Panc1 (cell line): ENCODE measurements around the gene ZNF580. TPM values are rescaled to one million over a fixed set of nuclear protein-coding genes. Genes with fewer than 3 reads are reported as not detected.

ENCODE experiments used
- ATAC-seq: fragments of 200-7000 bp; cut with Tn5 transposase; 2 replicates; pipeline ENCODE4 v1.9.1; 2020; ENCODE audit warnings: mild to moderate bottlenecking, moderate library complexity
- BruUV-seq: library from RNA; stranded (reverse); fragments of 400-500 nt; replicated peaks from 2 replicates; lab custom pipeline; 2021; lab: Mats Ljungman, UMichigan
- CTCF ChIA-PET: fragments of 300-600 bp; sonication (Branson Sonifier 250); formaldehyde crosslinking; loops from one replicate; lab custom pipeline; 2022; ENCODE audit warnings: antibody characterized with exemption; lab: Charles Lee
- POLR2A ChIA-PET: fragments of 300-600 bp; sonication (Branson Sonifier 250); formaldehyde crosslinking; loops from one replicate; lab custom pipeline; 2022; ENCODE audit warnings: antibody characterized with exemption; lab: Charles Lee
- DNase-seq: peaks from one replicate; pipeline ENCODE4 v3.0.0-alpha.2; 2010; ENCODE audit warnings: low read depth, low spot score
- H3K27ac ChIP-seq: 2 replicates; pipeline ENCODE4 v1.5.1; 2011; ENCODE audit warnings: mild to moderate bottlenecking, low read length, inconsistent platforms
- H3K27me3 ChIP-seq: fragments of 200-500 bp; sonication (Bioruptor generic); 2 replicates; pipeline ENCODE4 v1.6.0; 2014; ENCODE audit warnings: low read length, inconsistent platforms; ENCODE audit not compliant: control insufficient read depth, insufficient read depth
- H3K36me3 ChIP-seq: fragments of 200-500 bp; sonication (Bioruptor generic); 2 replicates; pipeline ENCODE4 v1.5.1; 2014; ENCODE audit warnings: inconsistent platforms, mild to moderate bottlenecking, low read length, moderate library complexity; ENCODE audit not compliant: control insufficient read depth, insufficient read depth
- H3K4me1 ChIP-seq: 2 replicates; pipeline ENCODE4 v1.5.1; 2011; ENCODE audit warnings: inconsistent platforms, mild to moderate bottlenecking, low read length, moderate library complexity; ENCODE audit not compliant: control insufficient read depth, insufficient read depth
- H3K4me3 ChIP-seq, 2 experiments: 2 replicates each; pipeline ENCODE4 v1.5.1; 2011 to 2012; ENCODE audit warnings: low read depth in 2 of 2, low read length in 2 of 2, mild to moderate bottlenecking in 2 of 2, inconsistent platforms in 1 of 2, moderate library complexity in 1 of 2
- H3K9me3 ChIP-seq: fragments of 200-500 bp; sonication (Bioruptor generic); 2 replicates; pipeline ENCODE4 v1.5.1; 2014; ENCODE audit warnings: low read depth, mild to moderate bottlenecking, inconsistent platforms, low read length, moderate library complexity; ENCODE audit not compliant: control insufficient read depth, insufficient read depth
- CTCF ChIP-seq: fragments of 450-650 bp; IDR thresholded peaks from 2 replicates; pipeline ENCODE4 v1.5.1; 2017; ENCODE audit warnings: mild to moderate bottlenecking
- POLR2AphosphoS5 ChIP-seq: IDR thresholded peaks from 2 replicates; pipeline ENCODE4 v1.6.1; 2012; ENCODE audit warnings: mild to moderate bottlenecking, low read depth, low read length, moderate library complexity
- SIN3A ChIP-seq: IDR thresholded peaks from 2 replicates; pipeline ENCODE4 v1.6.1; 2012; ENCODE audit warnings: low read depth, mild to moderate bottlenecking, low read length, moderate library complexity, borderline replicate concordance; ENCODE audit not compliant: insufficient read depth
- TCF7L2 ChIP-seq: IDR thresholded peaks from 2 replicates; pipeline ENCODE4 v1.6.1; 2011; ENCODE audit warnings: mild to moderate bottlenecking, low read depth, low read length, inconsistent platforms
- in situ Hi-C: cut with HindIII; loops from 2 replicates; pipeline ENCODE4 v1.10.0; 2016; ENCODE audit warnings: low sequenced_read_pairs, low pct_unique_long_range_greater_than_20kb
- intact Hi-C: fragments of 100-400 bp; cut with micrococcal nuclease; formaldehyde crosslinking; loops from one replicate; pipeline ENCODE4 v1.10.0; 2022; ENCODE audit not compliant: unreplicated experiment
- total RNA-seq: library from RNA; stranded (reverse); gene quantifications from one replicate; pipeline ENCODE4 v1.2.1, GENCODE V29; 2021; ENCODE audit not compliant: unreplicated experiment
- TF ChIP-seq, protein P1 (sequence below), 2 experiments: IDR thresholded peaks; 2 replicates each; pipeline ENCODE4 v1.6.1; 2011 to 2012; ENCODE audit warnings: low read depth in 2 of 2, control low read depth in 1 of 2, low read length in 1 of 2, mild to moderate bottlenecking in 1 of 2, moderate library complexity in 1 of 2; ENCODE audit not compliant: insufficient read depth in 1 of 2

The ZNF580 gene
- total RNA-seq, 1 experiment from 2014 or later, result 58.0 TPM

DNA sequence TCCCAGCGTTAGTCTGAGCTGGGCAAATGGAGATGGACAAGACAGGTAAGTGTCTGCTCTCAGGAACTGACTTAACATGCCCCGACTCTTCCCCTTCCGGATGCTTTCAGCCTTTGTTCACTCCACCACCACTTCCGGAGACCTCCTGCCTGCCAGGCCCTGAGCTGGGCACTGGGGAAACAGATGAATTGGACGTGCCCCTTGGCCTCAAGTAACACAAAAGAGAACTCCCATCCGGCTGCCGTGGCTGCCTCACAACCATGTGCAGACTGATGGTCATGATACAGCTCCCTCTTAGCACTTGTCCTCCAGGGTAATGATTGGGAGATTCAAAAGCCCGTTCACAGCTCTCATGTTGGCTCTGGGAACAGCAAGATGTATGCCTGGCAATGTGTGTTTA lies 23.4 kb upstream of the ZNF580 start:
- no peaks in the 10 kb centered on the region for H3K27me3 ChIP-seq
- no TSS peak for BruUV-seq
- H3K4me3 ChIP-seq, result no peak overlapping the region
- in situ Hi-C loops, result no loop called here
- intact Hi-C loops, result no loop called here
- DNase-seq (no peak), ATAC-seq (no peak)
- no peaks in the 10 kb centered on the region for H3K4me1 ChIP-seq
- CTCF ChIA-PET, result interaction anchor here (0.6 kb wide), 1 partner anchor 12 kb away, joined by 3 read pairs; the partner anchor contains the start of gene ZNF865
- POLR2A ChIA-PET, result no interaction called here
- H3K9me3 ChIP-seq, result no peaks in the 10 kb centered on the region
- no peak for TF ChIP-seq CTCF
- TF ChIP-seq POLR2AphosphoS5, result no peak
- TF ChIP-seq, protein P1, sequence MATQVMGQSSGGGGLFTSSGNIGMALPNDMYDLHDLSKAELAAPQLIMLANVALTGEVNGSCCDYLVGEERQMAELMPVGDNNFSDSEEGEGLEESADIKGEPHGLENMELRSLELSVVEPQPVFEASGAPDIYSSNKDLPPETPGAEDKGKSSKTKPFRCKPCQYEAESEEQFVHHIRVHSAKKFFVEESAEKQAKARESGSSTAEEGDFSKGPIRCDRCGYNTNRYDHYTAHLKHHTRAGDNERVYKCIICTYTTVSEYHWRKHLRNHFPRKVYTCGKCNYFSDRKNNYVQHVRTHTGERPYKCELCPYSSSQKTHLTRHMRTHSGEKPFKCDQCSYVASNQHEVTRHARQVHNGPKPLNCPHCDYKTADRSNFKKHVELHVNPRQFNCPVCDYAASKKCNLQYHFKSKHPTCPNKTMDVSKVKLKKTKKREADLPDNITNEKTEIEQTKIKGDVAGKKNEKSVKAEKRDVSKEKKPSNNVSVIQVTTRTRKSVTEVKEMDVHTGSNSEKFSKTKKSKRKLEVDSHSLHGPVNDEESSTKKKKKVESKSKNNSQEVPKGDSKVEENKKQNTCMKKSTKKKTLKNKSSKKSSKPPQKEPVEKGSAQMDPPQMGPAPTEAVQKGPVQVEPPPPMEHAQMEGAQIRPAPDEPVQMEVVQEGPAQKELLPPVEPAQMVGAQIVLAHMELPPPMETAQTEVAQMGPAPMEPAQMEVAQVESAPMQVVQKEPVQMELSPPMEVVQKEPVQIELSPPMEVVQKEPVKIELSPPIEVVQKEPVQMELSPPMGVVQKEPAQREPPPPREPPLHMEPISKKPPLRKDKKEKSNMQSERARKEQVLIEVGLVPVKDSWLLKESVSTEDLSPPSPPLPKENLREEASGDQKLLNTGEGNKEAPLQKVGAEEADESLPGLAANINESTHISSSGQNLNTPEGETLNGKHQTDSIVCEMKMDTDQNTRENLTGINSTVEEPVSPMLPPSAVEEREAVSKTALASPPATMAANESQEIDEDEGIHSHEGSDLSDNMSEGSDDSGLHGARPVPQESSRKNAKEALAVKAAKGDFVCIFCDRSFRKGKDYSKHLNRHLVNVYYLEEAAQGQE (IDR thresholded peaks at IDR 0.05; ENCODE audit: insufficient read depth in 1 of 2, low read depth in 2 of 2, low read length in 1 of 2), result no peak
- no peak for TF ChIP-seq TCF7L2
- no peak for TF ChIP-seq SIN3A
- H3K36me3 ChIP-seq, result no peaks in the 10 kb centered on the region
- no peak overlapping the region for H3K27ac ChIP-seq

DNA sequence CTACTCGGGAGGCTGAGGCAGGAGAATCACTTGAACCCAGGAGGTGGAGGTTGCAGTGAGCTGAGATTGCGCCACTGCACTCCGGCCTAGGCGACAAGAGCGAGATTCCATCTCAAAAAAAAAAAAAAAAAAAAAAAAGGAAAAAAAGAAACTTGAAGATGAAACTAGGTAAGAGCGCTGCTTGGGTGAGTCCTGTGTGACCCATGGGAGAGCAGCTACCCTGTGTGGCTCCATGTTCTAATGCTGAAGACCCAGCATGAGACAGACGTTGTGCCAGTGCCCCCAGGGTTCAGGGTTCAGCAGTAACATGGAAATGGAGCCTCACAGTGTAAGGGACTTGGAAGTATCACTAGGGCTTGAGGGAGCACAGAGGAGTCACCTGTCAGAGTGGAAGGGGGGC lies 22.4 kb upstream of the ZNF580 start:
- TF ChIP-seq TCF7L2, result no peak
- no peak for TF ChIP-seq SIN3A
- no peak for TF ChIP-seq CTCF
- TF ChIP-seq, protein P1 (IDR thresholded peaks at IDR 0.05; ENCODE audit: insufficient read depth in 1 of 2, low read depth in 2 of 2, low read length in 1 of 2), result no peak
- TF ChIP-seq POLR2AphosphoS5, result no peak
- no peak for ATAC-seq
- Histone ChIP-seq H3K27me3 (no peaks in the 10 kb centered on the region), H3K27ac (no peak overlapping the region), H3K36me3 (no peaks in the 10 kb centered on the region), H3K4me3 (no peak overlapping the region), H3K9me3 (no peaks in the 10 kb centered on the region), H3K4me1 (no peaks in the 10 kb centered on the region)
- ChIA-PET POLR2A (interaction anchor here (0.7 kb wide), 2 partner anchors 20 to 45 kb away, joined by 9 to 14 read pairs; no protein-coding TSS in a partner anchor), CTCF (no interaction called here)
- in situ Hi-C loops, result no loop called here
- no TSS peak for BruUV-seq
- intact Hi-C loops, result no loop called here
- no peak for DNase-seq
